HEK293 (cell line): ENCODE data around the gene SOX2.

ENCODE experiments used
- GFI1B ChIP-seq: fragments of 450-650 bp; formaldehyde crosslinking; IDR thresholded peaks from 2 replicates; pipeline ENCODE4 v1.5.1; 2016; ENCODE audit warnings: missing biosample characterization, missing genetic modification characterization
- GLI4 ChIP-seq: fragments of 450-650 bp; formaldehyde crosslinking; IDR thresholded peaks from 2 replicates; pipeline ENCODE4 v1.5.1; 2016; ENCODE audit warnings: missing biosample characterization, missing genetic modification characterization
- GLIS2 ChIP-seq: fragments of 450-650 bp; formaldehyde crosslinking; IDR thresholded peaks from 2 replicates; pipeline ENCODE4 v1.5.1; 2016; ENCODE audit warnings: missing biosample characterization, missing genetic modification characterization
- KLF7 ChIP-seq: fragments of 450-650 bp; formaldehyde crosslinking; IDR thresholded peaks from 2 replicates; pipeline ENCODE4 v1.5.1; 2016; ENCODE audit warnings: missing biosample characterization, missing genetic modification characterization, borderline replicate concordance
- KLF9 ChIP-seq: fragments of 450-650 bp; formaldehyde crosslinking; IDR thresholded peaks from 2 replicates; pipeline ENCODE4 v1.5.1; 2016; ENCODE audit warnings: missing biosample characterization, missing genetic modification characterization, low read depth
- MZF1 ChIP-seq: fragments of 450-650 bp; formaldehyde crosslinking; IDR thresholded peaks from 2 replicates; pipeline ENCODE4 v1.5.1; 2017; ENCODE audit warnings: missing biosample characterization, missing genetic modification characterization, borderline replicate concordance
- PRDM1 ChIP-seq: fragments of 450-650 bp; formaldehyde crosslinking; IDR thresholded peaks from 2 replicates; pipeline ENCODE4; 2016; ENCODE audit warnings: missing biosample characterization, missing genetic modification characterization
- SETDB1 ChIP-seq: IDR thresholded peaks from one replicate; pipeline ENCODE4 v1.6.1; 2017; ENCODE audit warnings: mild to moderate bottlenecking, low read length, moderate library complexity, mixed read lengths; ENCODE audit not compliant: insufficient read length
- SP7 ChIP-seq: fragments of 450-650 bp; formaldehyde crosslinking; IDR thresholded peaks from 2 replicates; pipeline ENCODE4 v1.5.1; 2016; ENCODE audit warnings: missing biosample characterization, missing genetic modification characterization
- ZBTB1 ChIP-seq: fragments of 450-650 bp; formaldehyde crosslinking; IDR thresholded peaks from 2 replicates; pipeline ENCODE4 v1.5.1; 2016; ENCODE audit warnings: missing biosample characterization, missing genetic modification characterization
- ZBTB21 ChIP-seq: fragments of 450-650 bp; formaldehyde crosslinking; IDR thresholded peaks from 2 replicates; pipeline ENCODE4 v1.5.1; 2017; ENCODE audit warnings: missing biosample characterization, missing genetic modification characterization
- ZBTB49 ChIP-seq: fragments of 450-650 bp; formaldehyde crosslinking; IDR thresholded peaks from 2 replicates; pipeline ENCODE4 v1.5.1; 2016; ENCODE audit warnings: missing biosample characterization, missing genetic modification characterization, low read depth
- ZBTB8A ChIP-seq: fragments of 450-650 bp; formaldehyde crosslinking; IDR thresholded peaks from 2 replicates; pipeline ENCODE4 v1.5.1; 2016; ENCODE audit warnings: missing biosample characterization, missing genetic modification characterization
- ZEB2 ChIP-seq: fragments of 450-650 bp; formaldehyde crosslinking; IDR thresholded peaks from 2 replicates; pipeline ENCODE4 v1.5.1; 2016; ENCODE audit warnings: missing biosample characterization, missing genetic modification characterization
- ZFP3 ChIP-seq: fragments of 450-650 bp; formaldehyde crosslinking; IDR thresholded peaks from 2 replicates; pipeline ENCODE4 v1.5.1; 2016; ENCODE audit warnings: low read depth, missing biosample characterization, missing genetic modification characterization
- ZNF121 ChIP-seq: fragments of 450-650 bp; formaldehyde crosslinking; IDR thresholded peaks from 2 replicates; pipeline ENCODE4 v1.5.1; 2016; ENCODE audit warnings: missing biosample characterization, missing genetic modification characterization
- ZNF146 ChIP-seq: fragments of 450-650 bp; formaldehyde crosslinking; IDR thresholded peaks from 2 replicates; pipeline ENCODE4 v1.5.1; 2016; ENCODE audit warnings: missing biosample characterization, missing genetic modification characterization
- ZNF19 ChIP-seq: fragments of 450-650 bp; formaldehyde crosslinking; IDR thresholded peaks from 2 replicates; pipeline ENCODE4; 2016; ENCODE audit warnings: missing biosample characterization, missing genetic modification characterization, low read depth
- ZNF211 ChIP-seq: fragments of 450-650 bp; formaldehyde crosslinking; IDR thresholded peaks from 2 replicates; pipeline ENCODE4 v1.5.1; 2016; ENCODE audit warnings: low read depth, missing biosample characterization, missing genetic modification characterization
- ZNF214 ChIP-seq: fragments of 450-650 bp; formaldehyde crosslinking; IDR thresholded peaks from 2 replicates; pipeline ENCODE4 v1.5.1; 2017; ENCODE audit warnings: missing biosample characterization, mild to moderate bottlenecking, missing genetic modification characterization, borderline replicate concordance
- ZNF266 ChIP-seq: fragments of 450-650 bp; formaldehyde crosslinking; IDR thresholded peaks from 2 replicates; pipeline ENCODE4 v1.5.1; 2016; ENCODE audit warnings: missing biosample characterization, missing genetic modification characterization, low read depth
- ZNF354C ChIP-seq: fragments of 450-650 bp; formaldehyde crosslinking; IDR thresholded peaks from 2 replicates; pipeline ENCODE4 v1.5.1; 2016; ENCODE audit warnings: missing biosample characterization, missing genetic modification characterization, low read depth, borderline replicate concordance
- ZNF473 ChIP-seq: fragments of 450-650 bp; formaldehyde crosslinking; IDR thresholded peaks from 2 replicates; pipeline ENCODE4 v1.5.1; 2017; ENCODE audit warnings: missing biosample characterization, missing genetic modification characterization
- ZNF514 ChIP-seq: fragments of 450-650 bp; formaldehyde crosslinking; IDR thresholded peaks from 2 replicates; pipeline ENCODE4 v1.5.1; 2016; ENCODE audit warnings: missing biosample characterization, missing genetic modification characterization
- ZNF558 ChIP-seq: fragments of 450-650 bp; formaldehyde crosslinking; IDR thresholded peaks from 2 replicates; pipeline ENCODE4 v1.5.1; 2016; ENCODE audit warnings: missing biosample characterization, missing genetic modification characterization
- ZNF560 ChIP-seq: fragments of 450-650 bp; formaldehyde crosslinking; IDR thresholded peaks from 2 replicates; pipeline ENCODE4 v1.5.1; 2017; ENCODE audit warnings: missing biosample characterization, missing genetic modification characterization, borderline replicate concordance
- ZNF610 ChIP-seq: fragments of 450-650 bp; formaldehyde crosslinking; IDR thresholded peaks from 2 replicates; pipeline ENCODE4 v1.5.1; 2016; ENCODE audit warnings: missing biosample characterization, missing genetic modification characterization, borderline replicate concordance
- ZNF623 ChIP-seq: fragments of 450-650 bp; formaldehyde crosslinking; IDR thresholded peaks from 2 replicates; pipeline ENCODE4 v1.5.1; 2016; ENCODE audit warnings: missing biosample characterization, missing genetic modification characterization
- ZNF639 ChIP-seq: fragments of 450-650 bp; formaldehyde crosslinking; IDR thresholded peaks from 2 replicates; pipeline ENCODE4 v1.5.1; 2016; ENCODE audit warnings: missing biosample characterization, missing genetic modification characterization
- ZNF747 ChIP-seq: fragments of 450-650 bp; formaldehyde crosslinking; IDR thresholded peaks from 2 replicates; pipeline ENCODE4 v1.5.1; 2016; ENCODE audit warnings: missing biosample characterization, missing genetic modification characterization
- ZNF768 ChIP-seq: fragments of 450-650 bp; formaldehyde crosslinking; IDR thresholded peaks from 2 replicates; pipeline ENCODE4 v1.5.1; 2018; ENCODE audit warnings: missing biosample characterization, mild to moderate bottlenecking, missing genetic modification characterization
- TF ChIP-seq, protein P1 (sequence below): fragments of 450-650 bp; formaldehyde crosslinking; IDR thresholded peaks from 2 replicates; pipeline ENCODE4 v1.5.1; 2016; ENCODE audit warnings: missing biosample characterization, missing genetic modification characterization
- TF ChIP-seq, protein P2 (sequence below): fragments of 450-650 bp; formaldehyde crosslinking; IDR thresholded peaks from 2 replicates; pipeline ENCODE4 v1.5.1; 2016; ENCODE audit warnings: missing biosample characterization, missing genetic modification characterization, low read depth
- TF ChIP-seq, protein P3 (sequence below): fragments of 450-650 bp; formaldehyde crosslinking; IDR thresholded peaks from 2 replicates; pipeline ENCODE4 v1.5.1; 2016; ENCODE audit warnings: missing biosample characterization, missing genetic modification characterization

SOX2 gene

GRCh38 chr3:181712553-181713279 is 991 bp downstream of the SOX2 start (continued):
- TF ChIP-seq MZF1 (tag by site-specific recombination) (no peak), ZNF514 (tag by site-specific recombination) (no peak), ZNF211 (tag by site-specific recombination) (no peak), SETDB1 (no peak), ZNF146 (tag by site-specific recombination) (no peak), ZNF19 (tag by site-specific recombination) (no peak), ZNF623 (tag by site-specific recombination) (no peak), ZNF747 (tag by site-specific recombination) (no peak), GFI1B (no peak), ZNF610 (tag by site-specific recombination) (no peak), KLF7 (tag by site-specific recombination) (no peak), ZNF558 (no peak), ZNF768 (no peak), GLI4 (tag by site-specific recombination) (no peak), ZNF560 (tag by site-specific recombination) (no peak), ZNF639 (no peak), ZBTB49 (tag by site-specific recombination) (no peak), ZNF121 (no peak), ZNF214 (tag by site-specific recombination) (no peak), ZBTB21 (no peak), ZNF354C (tag by site-specific recombination) (no peak), ZNF266 (tag by site-specific recombination) (no peak), ZFP3 (tag by site-specific recombination) (peak; percentile 11; the same call in 1 of the 2 replicates), KLF9 (tag by site-specific recombination) (no peak), PRDM1 (tag by site-specific recombination) (no peak), ZEB2 (0 out of 2 replicates have a peak, but pooled peaks have one; percentile 25), SP7 (tag by site-specific recombination) (peak; percentile 57), ZBTB8A (tag by site-specific recombination) (0 out of 2 replicates have a peak, but pooled peaks have one; percentile 25), ZBTB1 (no peak), GLIS2 (tag by site-specific recombination) (peak; percentile 96), ZNF473 (no peak)
- TF ChIP-seq, protein P1, sequence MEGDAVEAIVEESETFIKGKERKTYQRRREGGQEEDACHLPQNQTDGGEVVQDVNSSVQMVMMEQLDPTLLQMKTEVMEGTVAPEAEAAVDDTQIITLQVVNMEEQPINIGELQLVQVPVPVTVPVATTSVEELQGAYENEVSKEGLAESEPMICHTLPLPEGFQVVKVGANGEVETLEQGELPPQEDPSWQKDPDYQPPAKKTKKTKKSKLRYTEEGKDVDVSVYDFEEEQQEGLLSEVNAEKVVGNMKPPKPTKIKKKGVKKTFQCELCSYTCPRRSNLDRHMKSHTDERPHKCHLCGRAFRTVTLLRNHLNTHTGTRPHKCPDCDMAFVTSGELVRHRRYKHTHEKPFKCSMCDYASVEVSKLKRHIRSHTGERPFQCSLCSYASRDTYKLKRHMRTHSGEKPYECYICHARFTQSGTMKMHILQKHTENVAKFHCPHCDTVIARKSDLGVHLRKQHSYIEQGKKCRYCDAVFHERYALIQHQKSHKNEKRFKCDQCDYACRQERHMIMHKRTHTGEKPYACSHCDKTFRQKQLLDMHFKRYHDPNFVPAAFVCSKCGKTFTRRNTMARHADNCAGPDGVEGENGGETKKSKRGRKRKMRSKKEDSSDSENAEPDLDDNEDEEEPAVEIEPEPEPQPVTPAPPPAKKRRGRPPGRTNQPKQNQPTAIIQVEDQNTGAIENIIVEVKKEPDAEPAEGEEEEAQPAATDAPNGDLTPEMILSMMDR (tag by site-specific recombination) = peak; percentile 18; the same call in 1 of the 2 replicates
- TF ChIP-seq, protein P2, sequence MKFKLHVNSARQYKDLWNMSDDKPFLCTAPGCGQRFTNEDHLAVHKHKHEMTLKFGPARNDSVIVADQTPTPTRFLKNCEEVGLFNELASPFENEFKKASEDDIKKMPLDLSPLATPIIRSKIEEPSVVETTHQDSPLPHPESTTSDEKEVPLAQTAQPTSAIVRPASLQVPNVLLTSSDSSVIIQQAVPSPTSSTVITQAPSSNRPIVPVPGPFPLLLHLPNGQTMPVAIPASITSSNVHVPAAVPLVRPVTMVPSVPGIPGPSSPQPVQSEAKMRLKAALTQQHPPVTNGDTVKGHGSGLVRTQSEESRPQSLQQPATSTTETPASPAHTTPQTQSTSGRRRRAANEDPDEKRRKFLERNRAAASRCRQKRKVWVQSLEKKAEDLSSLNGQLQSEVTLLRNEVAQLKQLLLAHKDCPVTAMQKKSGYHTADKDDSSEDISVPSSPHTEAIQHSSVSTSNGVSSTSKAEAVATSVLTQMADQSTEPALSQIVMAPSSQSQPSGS = no peak
- TF ChIP-seq, protein P3, sequence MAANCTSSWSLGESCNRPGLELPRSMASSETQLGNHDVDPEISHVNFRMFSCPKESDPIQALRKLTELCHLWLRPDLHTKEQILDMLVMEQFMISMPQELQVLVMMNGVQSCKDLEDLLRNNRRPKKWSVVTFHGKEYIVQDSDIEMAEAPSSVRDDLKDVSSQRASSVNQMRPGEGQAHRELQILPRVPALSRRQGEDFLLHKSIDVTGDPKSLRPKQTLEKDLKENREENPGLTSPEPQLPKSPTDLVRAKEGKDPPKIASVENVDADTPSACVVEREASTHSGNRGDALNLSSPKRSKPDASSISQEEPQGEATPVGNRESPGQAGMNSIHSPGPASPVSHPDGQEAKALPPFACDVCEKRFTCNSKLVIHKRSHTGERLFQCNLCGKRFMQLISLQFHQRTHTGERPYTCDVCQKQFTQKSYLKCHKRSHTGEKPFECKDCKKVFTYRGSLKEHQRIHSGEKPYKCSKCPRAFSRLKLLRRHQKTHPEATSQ (tag by site-specific recombination) = no peak
